MM.1S (cell line): ENCODE data around the gene SMIM43.

ENCODE experiments used
- DNase-seq: peaks from one replicate; pipeline ENCODE4 v3.0.0-alpha.2; 2015
- H2AFZ ChIP-seq: fragments of 300-600 bp; sonication (generic); 2 replicates; pipeline ENCODE4 v1.6.0; 2016; ENCODE audit warnings: antibody characterized with exemption, low read length
- H3F3A ChIP-seq: fragments of 300-600 bp; sonication (generic); 2 replicates; pipeline ENCODE4 v1.6.1; 2016; ENCODE audit warnings: mild to moderate bottlenecking, antibody characterized with exemption, low read length, moderate library complexity, mixed read lengths; ENCODE audit not compliant: insufficient read depth
- H3K27ac ChIP-seq: fragments of 300-600 bp; sonication (generic); 2 replicates; pipeline ENCODE4 v1.5.1; 2016; ENCODE audit warnings: mild to moderate bottlenecking, low read length
- H3K27me3 ChIP-seq: fragments of 300-600 bp; sonication (generic); replicated peaks from 2 replicates; pipeline ENCODE4 v1.6.0; 2016; ENCODE audit warnings: low read length; ENCODE audit not compliant: insufficient read depth
- H3K36me3 ChIP-seq: fragments of 300-600 bp; sonication (generic); replicated peaks from 2 replicates; pipeline ENCODE4 v1.6.1; 2016; ENCODE audit warnings: mild to moderate bottlenecking, low read length, mixed read lengths; ENCODE audit not compliant: insufficient read depth
- H3K4me1 ChIP-seq: fragments of 300-600 bp; sonication (generic); 2 replicates; pipeline ENCODE4 v1.6.1; 2016; ENCODE audit warnings: low read length, mixed read lengths
- H3K4me2 ChIP-seq: fragments of 300-600 bp; sonication (generic); 2 replicates; pipeline ENCODE4 v1.6.0; 2016; ENCODE audit warnings: low read depth, low read length
- H3K4me3 ChIP-seq: fragments of 300-600 bp; sonication (generic); 2 replicates; pipeline ENCODE4 v1.5.1; 2016; ENCODE audit warnings: low read length, mixed read lengths
- H3K79me2 ChIP-seq: fragments of 300-600 bp; sonication (generic); 2 replicates; pipeline ENCODE4 v1.6.1; 2016; ENCODE audit warnings: mixed run types, low read length, mixed read lengths
- H3K9ac ChIP-seq: fragments of 300-600 bp; sonication (generic); 2 replicates; pipeline ENCODE4 v1.6.1; 2016; ENCODE audit warnings: low read length, mixed read lengths
- H3K9me2 ChIP-seq: fragments of 300-600 bp; sonication (generic); replicated peaks from 2 replicates; pipeline ENCODE4 v1.6.1; 2016; ENCODE audit warnings: mild to moderate bottlenecking, low read length, mixed read lengths; ENCODE audit not compliant: insufficient read depth
- H3K9me3 ChIP-seq: fragments of 300-600 bp; sonication (generic); replicated peaks from 2 replicates; pipeline ENCODE4 v1.6.1; 2016; ENCODE audit warnings: mild to moderate bottlenecking, low read length, mixed read lengths; ENCODE audit not compliant: insufficient read depth
- H4K20me1 ChIP-seq: fragments of 300-600 bp; sonication (generic); 2 replicates; pipeline ENCODE4 v1.6.1; 2016; ENCODE audit warnings: mild to moderate bottlenecking, low read length, moderate library complexity, mixed read lengths; ENCODE audit not compliant: insufficient read depth
- EZH2 ChIP-seq: fragments of 300-600 bp; sonication (generic); optimal IDR thresholded peaks from 2 replicates; pipeline ENCODE3; 2017; ENCODE audit warnings: low read depth, mild to moderate bottlenecking, antibody characterized with exemption, low read length, mixed read lengths
- EZH2phosphoT487 ChIP-seq: fragments of 300-600 bp; sonication (generic); IDR thresholded peaks from 2 replicates; pipeline ENCODE4 v1.6.1; 2018; ENCODE audit warnings: antibody characterized with exemption, low read length
- TF ChIP-seq, protein P1 (sequence below): fragments of 300-600 bp; sonication (generic); IDR thresholded peaks from 2 replicates; pipeline ENCODE4 v1.5.1; 2016; ENCODE audit warnings: antibody characterized with exemption, low read length, mixed read lengths

SMIM43 gene

GRCh38 chr4:121764702-121765367 lies at the start of gene SMIM43:
TSS of gene SMIM43 (minus strand) at chr4:121765164. CDS start at chr4:121765105, 59 bp downstream.
- Histone ChIP-seq H3K27me3 (no peaks in the 10 kb centered on the region), H3K4me2 (no peak within 1 kb of the TSS), H3K9me3 (no peaks in the 10 kb centered on the region), H3F3A (no peaks in the 10 kb centered on the region), H2AFZ (no peak within 1 kb of the TSS), H3K9me2 (no peaks in the 10 kb centered on the region), H3K9ac (no peak within 1 kb of the TSS), H3K27ac (no peak within 1 kb of the TSS), H4K20me1 (no peaks in the 10 kb centered on the region), H3K4me1 (no peaks in the 10 kb centered on the region), H3K36me3 (no peaks in the 10 kb centered on the region), H3K79me2 (no peaks in the 10 kb centered on the region), H3K4me3 (no peak within 1 kb of the TSS)
- TF ChIP-seq EZH2: no peak
- no peak for TF ChIP-seq EZH2phosphoT487
- TF ChIP-seq, protein P1, sequence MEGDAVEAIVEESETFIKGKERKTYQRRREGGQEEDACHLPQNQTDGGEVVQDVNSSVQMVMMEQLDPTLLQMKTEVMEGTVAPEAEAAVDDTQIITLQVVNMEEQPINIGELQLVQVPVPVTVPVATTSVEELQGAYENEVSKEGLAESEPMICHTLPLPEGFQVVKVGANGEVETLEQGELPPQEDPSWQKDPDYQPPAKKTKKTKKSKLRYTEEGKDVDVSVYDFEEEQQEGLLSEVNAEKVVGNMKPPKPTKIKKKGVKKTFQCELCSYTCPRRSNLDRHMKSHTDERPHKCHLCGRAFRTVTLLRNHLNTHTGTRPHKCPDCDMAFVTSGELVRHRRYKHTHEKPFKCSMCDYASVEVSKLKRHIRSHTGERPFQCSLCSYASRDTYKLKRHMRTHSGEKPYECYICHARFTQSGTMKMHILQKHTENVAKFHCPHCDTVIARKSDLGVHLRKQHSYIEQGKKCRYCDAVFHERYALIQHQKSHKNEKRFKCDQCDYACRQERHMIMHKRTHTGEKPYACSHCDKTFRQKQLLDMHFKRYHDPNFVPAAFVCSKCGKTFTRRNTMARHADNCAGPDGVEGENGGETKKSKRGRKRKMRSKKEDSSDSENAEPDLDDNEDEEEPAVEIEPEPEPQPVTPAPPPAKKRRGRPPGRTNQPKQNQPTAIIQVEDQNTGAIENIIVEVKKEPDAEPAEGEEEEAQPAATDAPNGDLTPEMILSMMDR: no peak
- DNase-seq: no peak

- Histone ChIP-seq H3K36me3 (peaks cover 22% of the 10 kb centered on the region; the same call in 1 of the 2 replicates), H3K79me2 (peaks cover 43% of the 10 kb centered on the region), H3K27ac (no peak overlapping the region), H3K9me3 (no peaks in the 10 kb centered on the region), H3K4me2 (no peak overlapping the region), H3K4me3 (no peak overlapping the region), H2AFZ (no peak overlapping the region), H3K27me3 (no peaks in the 10 kb centered on the region), H3K4me1 (no peaks in the 10 kb centered on the region), H3K9me2 (no peaks in the 10 kb centered on the region), H3K9ac (no peak overlapping the region), H4K20me1 (peaks cover 3% of the 10 kb centered on the region; the same call in 1 of the 2 replicates), H3F3A (peaks cover 21% of the 10 kb centered on the region)
- TF ChIP-seq EZH2phosphoT487 (no peak), EZH2 (no peak)
- TF ChIP-seq, protein P1: no peak
- no peak for DNase-seq
Observed at GRCh38 chr4:121814756-121815155, 49.8 kb upstream of the SMIM43 start.

GRCh38 chr4:121811122-121811521 lies 46.2 kb upstream of the SMIM43 start:
- 0 out of 2 replicates have a peak, but pooled peaks cover 3% of the 10 kb centered on the region for H4K20me1 ChIP-seq
- no peaks in the 10 kb centered on the region for H3K4me1 ChIP-seq
- no peaks in the 10 kb centered on the region for H3K27me3 ChIP-seq
- H3F3A ChIP-seq: peaks cover 13% of the 10 kb centered on the region
- H3K79me2 ChIP-seq: 0 out of 2 replicates have a peak, but pooled peaks cover 12% of the 10 kb centered on the region
- H3K9me2 ChIP-seq: no peaks in the 10 kb centered on the region
- H3K4me3 ChIP-seq: no peak overlapping the region
- no peak for DNase-seq
- H2AFZ ChIP-seq: no peak overlapping the region
- TF ChIP-seq EZH2phosphoT487 (no peak), EZH2 (no peak)
- no peak overlapping the region for H3K27ac ChIP-seq
- no peak overlapping the region for H3K9ac ChIP-seq
- no peaks in the 10 kb centered on the region for H3K9me3 ChIP-seq
- no peak overlapping the region for H3K4me2 ChIP-seq
- peaks cover 14% of the 10 kb centered on the region; the same call in 1 of the 2 replicates for H3K36me3 ChIP-seq

- Histone ChIP-seq H3K4me1 (peaks cover 11% of the 10 kb centered on the region; the same call in 1 of the 2 replicates), H3K9me3 (no peaks in the 10 kb centered on the region), H2AFZ (no peak overlapping the region), H3K36me3 (peaks cover 13% of the 10 kb centered on the region), H3K9me2 (no peaks in the 10 kb centered on the region), H3K4me3 (no peak overlapping the region), H3K27me3 (no peaks in the 10 kb centered on the region), H4K20me1 (no peaks in the 10 kb centered on the region), H3K4me2 (no peak overlapping the region), H3K27ac (no peak overlapping the region), H3K79me2 (peaks cover 31% of the 10 kb centered on the region), H3F3A (no peaks in the 10 kb centered on the region), H3K9ac (no peak overlapping the region)
- TF ChIP-seq EZH2: no peak
- TF ChIP-seq EZH2phosphoT487: no peak
- TF ChIP-seq, protein P1: no peak
- DNase-seq: no peak
Observed at GRCh38 chr4:121806411-121806810, 41.4 kb upstream of the SMIM43 start.
